Right kidney (tissue), 1 donor: ENCODE measurements around the gene GRM5.

Experiments
- DNase-seq: peaks from one replicate; pipeline ENCODE4 v3.0.0-alpha.2; 2016

GRM5 gene

GRCh38 chr11:88695689-88696414, 369.9 kb downstream of the GRM5 start:
- DNase-seq: no peak

GRCh38 chr11:88692306-88693086, 373.3 kb downstream of the GRM5 start:
- DNase-seq: no peak

DNA sequence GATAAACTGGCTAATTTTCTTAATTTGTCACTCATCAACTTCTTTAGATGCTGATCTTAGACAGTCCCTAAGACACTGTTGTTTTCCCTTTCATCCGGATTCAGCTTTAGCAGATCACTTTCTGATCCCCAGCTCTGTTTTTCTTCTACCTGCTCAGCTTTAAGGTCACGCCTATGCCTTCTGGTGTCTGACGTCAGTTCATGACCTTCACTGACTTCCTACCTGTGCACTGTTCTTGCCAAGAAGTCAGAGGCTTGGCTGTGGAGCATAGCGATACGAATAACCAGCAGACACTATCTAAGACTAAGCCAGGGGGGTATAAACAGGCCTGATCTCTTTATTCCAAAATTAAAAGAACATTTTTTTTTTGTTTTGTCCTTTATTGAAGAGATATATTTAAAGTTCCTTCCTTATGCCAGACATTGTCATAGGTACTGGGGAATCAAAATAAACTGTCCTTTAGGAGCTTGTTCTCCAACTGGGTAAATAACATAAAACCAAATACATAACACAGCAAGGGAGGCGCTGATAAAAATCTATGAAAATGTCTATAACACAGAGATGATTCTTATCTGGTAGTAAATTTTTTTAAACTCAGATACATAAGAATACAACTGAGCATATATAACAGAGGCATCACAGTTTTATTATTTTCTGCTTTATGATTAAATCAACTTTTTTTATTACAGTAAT, 376.1 kb downstream of the GRM5 start:
- DNase-seq: no peak

- no peak for DNase-seq
Observed at GRCh38 chr11:88683024-88683423, 382.8 kb downstream of the GRM5 start.

GRCh38 chr11:88680806-88681205, 385.0 kb downstream of the GRM5 start:
- DNase-seq: no peak

- DNase-seq: no peak
Observed at GRCh38 chr11:88666364-88666763, 399.4 kb downstream of the GRM5 start.

GRCh38 chr11:88657076-88657738, 408.6 kb downstream of the GRM5 start:
- no peak for DNase-seq

- DNase-seq: no peak
Observed at GRCh38 chr11:88656283-88656682, 409.5 kb downstream of the GRM5 start.

DNA sequence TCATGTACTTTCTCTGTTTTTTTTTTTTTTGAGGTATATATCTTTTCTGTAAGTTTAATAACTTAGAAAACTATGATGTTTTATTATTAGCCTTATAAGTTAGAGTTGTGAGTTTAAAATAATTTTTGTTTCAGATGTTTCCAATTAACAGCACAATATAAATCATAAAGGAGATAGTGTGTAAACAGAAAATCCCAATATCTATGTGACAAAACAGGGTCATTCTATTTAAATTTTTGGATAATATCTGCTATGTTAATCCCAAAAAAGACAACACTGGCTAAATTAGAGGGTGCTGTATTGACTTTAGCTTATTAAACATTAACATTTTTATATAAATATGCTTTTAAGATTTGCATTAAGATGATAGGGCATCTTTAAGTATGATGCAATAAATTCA, 410.1 kb downstream of the GRM5 start:
- DNase-seq: no peak

DNA sequence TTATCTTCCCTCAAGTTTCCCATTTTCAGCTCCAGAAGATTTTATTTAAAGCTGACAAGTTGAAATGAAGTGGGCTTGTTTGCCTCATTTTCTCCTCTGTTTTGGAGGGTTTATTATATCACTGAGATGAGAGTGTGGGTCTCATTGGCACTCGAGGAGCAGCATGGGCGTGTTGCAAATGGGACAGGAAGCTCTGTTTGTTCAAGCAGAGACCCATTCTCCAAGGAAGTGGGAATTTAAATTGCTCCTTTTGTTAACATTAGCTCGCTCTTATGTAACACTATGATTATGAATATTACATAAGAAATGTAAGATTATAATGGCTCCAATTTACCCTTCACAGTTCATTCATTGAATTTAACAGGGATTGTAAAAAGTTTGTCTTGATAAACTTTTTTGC, 410.6 kb downstream of the GRM5 start:
- DNase-seq: no peak

DNA sequence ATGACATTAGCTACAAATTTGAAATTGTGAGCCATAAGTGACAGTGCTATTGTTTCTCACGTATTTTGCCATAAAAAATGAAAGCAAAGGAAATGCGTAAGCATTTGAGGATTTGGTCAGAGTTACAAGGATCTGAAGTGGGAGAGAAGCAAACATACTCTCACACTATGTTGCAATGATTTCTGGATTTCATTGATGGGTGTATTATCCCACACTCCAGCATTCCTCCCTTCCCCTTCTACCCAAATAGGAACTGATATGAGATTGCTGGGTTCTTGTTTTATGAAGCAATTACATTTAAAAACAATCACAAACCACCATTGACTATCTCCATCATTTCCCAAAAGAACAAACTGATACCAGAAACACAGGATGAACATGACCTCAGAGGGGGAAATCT, 414.2 kb downstream of the GRM5 start:
- DNase-seq: no peak

DNA sequence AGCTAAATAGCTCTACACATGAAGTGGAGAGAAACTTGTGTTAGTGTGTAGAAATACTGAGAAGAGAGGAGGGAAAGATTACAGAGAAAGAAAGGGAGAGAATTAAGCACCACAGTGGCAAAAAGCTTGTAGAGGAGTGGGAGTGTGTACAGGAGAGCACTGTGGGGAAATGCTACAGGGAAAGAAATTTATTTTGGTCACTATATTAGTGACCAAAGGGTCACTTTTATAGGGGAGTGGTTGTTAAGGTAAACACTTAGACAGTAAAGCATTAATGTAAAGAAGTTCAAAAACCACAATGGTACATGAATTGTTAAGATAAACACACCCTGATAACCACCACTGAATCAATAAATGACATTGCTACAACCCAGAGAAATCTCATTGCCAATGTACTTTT, 421.1 kb downstream of the GRM5 start:
- no peak for DNase-seq

GRCh38 chr11:88632163-88632562, 433.6 kb downstream of the GRM5 start:
- DNase-seq: no peak

DNA sequence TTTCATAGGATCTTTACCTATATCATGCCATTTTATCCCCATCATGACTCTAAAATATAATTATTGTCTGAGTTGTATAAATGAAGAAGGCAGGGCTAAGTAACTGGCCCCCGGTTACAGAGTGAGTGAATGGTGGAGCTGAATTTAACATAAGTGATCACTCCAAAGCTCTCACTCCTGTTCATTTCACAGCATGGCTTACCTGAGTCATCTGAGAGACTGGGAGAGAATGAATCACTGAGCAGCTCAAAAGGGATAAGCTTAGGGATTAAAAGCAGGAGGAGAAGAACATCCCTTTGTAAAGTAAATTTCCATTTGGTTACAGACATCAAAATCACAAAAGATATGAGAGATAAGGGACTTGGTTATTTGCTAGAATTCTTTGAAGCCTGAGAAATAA, 434.3 kb downstream of the GRM5 start:
- DNase-seq: no peak

GRCh38 chr11:88629496-88629895, 436.3 kb downstream of the GRM5 start:
- no peak for DNase-seq

DNA sequence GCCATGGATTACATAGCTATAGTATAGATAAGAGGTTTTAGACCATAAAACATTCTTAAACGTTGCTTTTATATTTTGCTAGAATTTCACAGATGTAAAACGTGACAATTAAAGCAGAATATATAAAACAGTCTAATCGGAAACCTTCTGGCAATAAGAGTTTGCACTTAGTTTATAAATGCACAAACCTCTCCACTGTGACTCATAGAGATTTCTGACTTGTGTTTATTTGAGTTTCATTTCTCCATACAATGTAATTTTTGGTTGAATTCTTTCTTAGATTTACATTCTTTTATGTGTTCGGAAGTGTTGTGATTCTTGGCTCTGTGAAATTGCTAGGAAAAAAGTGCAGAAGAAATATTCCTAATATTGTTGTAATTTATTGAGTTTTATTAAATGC, 439.6 kb downstream of the GRM5 start:
- no peak for DNase-seq

DNA sequence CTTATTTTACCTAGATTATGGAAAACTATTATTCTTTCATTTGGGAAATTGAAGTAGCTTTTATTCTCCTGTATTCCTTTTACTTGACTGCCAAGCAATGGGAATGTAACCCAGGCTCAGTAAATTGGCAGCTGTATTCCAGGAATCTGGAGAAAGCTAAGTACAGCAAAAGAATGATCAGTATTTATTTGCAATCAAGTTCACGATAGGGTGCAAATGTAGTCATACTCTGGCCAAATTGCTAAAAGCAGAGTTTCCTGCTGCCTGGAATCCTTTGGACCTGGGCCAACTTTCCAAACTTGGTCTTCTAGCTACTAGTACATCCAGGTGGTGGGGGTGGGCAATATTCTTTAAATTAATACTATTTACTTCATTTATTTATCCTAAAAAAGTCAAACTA, 442.3 kb downstream of the GRM5 start:
- DNase-seq: no peak

- no peak for DNase-seq
Observed at GRCh38 chr11:88620568-88621130, 445.1 kb downstream of the GRM5 start.

DNA sequence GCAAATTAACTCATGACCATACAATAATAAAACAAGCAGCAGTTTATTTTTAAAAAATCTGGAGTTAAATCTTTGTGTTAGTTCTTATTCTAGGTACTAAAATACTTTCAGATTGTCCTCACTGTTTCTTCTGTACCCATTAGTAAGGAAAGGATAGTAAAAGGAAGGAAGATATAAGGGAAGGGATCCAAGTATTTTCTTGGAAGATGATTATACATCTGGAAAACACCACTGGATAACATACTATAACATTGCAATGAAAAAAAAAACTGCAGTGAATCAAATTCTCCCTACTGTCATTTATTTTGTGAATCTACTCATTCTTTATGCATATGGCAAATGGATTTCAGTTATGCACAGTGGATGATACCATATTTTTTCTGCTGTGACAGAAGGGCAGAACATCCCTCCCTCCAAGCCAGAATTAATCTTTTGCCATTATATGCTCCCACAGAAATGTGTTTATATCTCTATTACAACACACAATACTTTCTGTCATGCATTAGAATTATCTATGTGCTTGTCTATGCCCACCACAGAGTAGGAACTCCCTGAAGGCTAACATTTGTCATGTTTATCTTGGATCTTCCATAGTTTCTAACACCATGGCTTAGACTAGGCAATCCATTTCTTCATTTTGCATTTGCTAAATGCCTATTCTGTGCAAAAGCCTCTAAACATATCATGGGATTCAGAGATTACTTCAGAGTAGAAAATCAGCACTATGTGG, 446.0 kb downstream of the GRM5 start:
- DNase-seq: no peak

GRCh38 chr11:88619071-88619425, 446.7 kb downstream of the GRM5 start:
- DNase-seq: no peak

DNA sequence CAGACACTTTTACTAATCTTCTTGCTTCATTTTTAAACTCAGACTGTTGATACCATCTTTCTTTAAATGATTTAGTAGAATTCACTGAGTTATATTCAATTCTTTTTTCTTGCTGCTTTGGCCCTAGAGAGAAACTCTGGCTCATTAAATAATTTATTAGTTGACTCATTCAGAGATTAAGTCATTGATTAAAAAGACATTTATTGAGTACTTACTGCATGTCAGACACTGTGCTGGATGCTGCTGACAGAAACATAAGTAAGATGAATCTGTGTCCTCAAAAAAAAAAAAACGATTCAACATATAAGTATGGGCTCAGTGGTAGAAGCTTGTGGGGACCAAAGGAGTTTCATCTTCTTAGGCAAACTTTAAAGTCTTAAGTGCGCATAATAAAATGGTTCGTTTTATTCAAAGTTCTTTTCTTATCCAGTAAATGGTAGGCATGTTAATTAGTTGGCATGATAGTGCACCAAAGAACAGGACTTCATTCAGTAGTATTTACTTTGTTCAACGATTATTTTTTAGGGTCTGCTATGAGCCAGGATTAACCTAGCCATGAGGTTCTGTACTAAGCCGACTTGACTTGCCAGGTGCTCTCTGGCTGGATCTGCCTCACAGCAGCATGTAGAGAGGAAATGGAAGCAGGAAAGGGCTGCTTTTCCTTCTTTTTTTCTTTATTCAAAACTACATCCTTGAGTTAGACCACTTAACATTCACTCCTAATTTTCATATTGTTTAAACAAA, 447.3 kb downstream of the GRM5 start:
- DNase-seq: no peak
